Ascending aorta (tissue), 2 donors: ENCODE data around the gene TRAF2. TPM values are rescaled to one million over a fixed set of nuclear protein-coding genes. Genes with fewer than 3 reads are reported as not detected.

ENCODE experiments used
- DNase-seq, 2 donors: peaks; one replicate each; pipeline ENCODE4 v3.0.0-alpha.2; 2019; ENCODE audit warnings: low spot score in 2 of 2
- H3K27ac ChIP-seq, 2 donors: fragments of 200-600 bp; sonication (generic); one replicate each; pipeline ENCODE4 v1.5.1; 2016 to 2017; ENCODE audit warnings: mild to moderate bottlenecking in 1 of 2
- H3K27me3 ChIP-seq: fragments of 200-600 bp; sonication (generic); one replicate; pipeline ENCODE4 v1.5.1; 2017
- H3K36me3 ChIP-seq, 2 donors: fragments of 200-600 bp; sonication (generic); one replicate each; pipeline ENCODE4 v1.5.1; 2016
- H3K4me1 ChIP-seq, 2 donors: fragments of 200-600 bp; sonication (generic); one replicate each; pipeline ENCODE4 v1.5.1; 2016 to 2017; ENCODE audit warnings: mild to moderate bottlenecking in 1 of 2
- H3K4me3 ChIP-seq, 2 donors: fragments of 200-600 bp; sonication (generic); one replicate each; pipeline ENCODE4 v1.5.1; 2016 to 2017; ENCODE audit warnings: mild to moderate bottlenecking in 1 of 2
- H3K9me3 ChIP-seq, 2 donors: fragments of 200-600 bp; sonication (generic); one replicate each; pipeline ENCODE4 v1.5.1; 2016
- CTCF ChIP-seq, 3 experiments: fragments of 200-600 bp in 2 of 3; fragments of 450-650 bp in 1 of 3; sonication (generic) in 2 of 3; IDR thresholded peaks; one replicate each; pipeline ENCODE4 v1.5.1; 2016 to 2019; ENCODE audit warnings: antibody characterized with exemption in 3 of 3, mild to moderate bottlenecking in 1 of 3, moderate library complexity in 1 of 3
- intact Hi-C: fragments of 100-400 bp; cut with DNase I; formaldehyde crosslinking; loops from one replicate; pipeline ENCODE4 v1.15.1; 2023
- total RNA-seq: library from RNA; depleted of rRNA; stranded (reverse); fragments of >200 nt; gene quantifications from one replicate; pipeline ENCODE4 v1.1.0, GENCODE V29; 2016

The TRAF2 gene
- total RNA-seq, 1 donor from 2014 or later: 4.4 TPM

- peaks cover 11 to 40% of the 10 kb centered on the region in 2 donors for H3K4me1 ChIP-seq
- TF ChIP-seq CTCF (IDR thresholded peaks at IDR 0.05): no peak
- H3K9me3 ChIP-seq: no peaks in the 10 kb centered on the region
- no peaks in the 10 kb centered on the region for H3K36me3 ChIP-seq
- H3K27me3 ChIP-seq: peaks cover 34% of the 10 kb centered on the region
- DNase-seq: no peak
- H3K4me3 ChIP-seq: peak overlapping the region; percentile 85 to 98
- H3K27ac ChIP-seq: peak overlapping the region in 1 of 2 donors; percentile 93
- intact Hi-C loops: loop anchor here (5.0 kb wide), 1 partner anchor 40 kb away; the partner anchor contains the start of gene RABL6
Measured at GRCh38 chr9:136847088-136847825, 39.1 kb upstream of the TRAF2 start.

- no peak for TF ChIP-seq CTCF (IDR thresholded peaks at IDR 0.05)
- peaks cover 11 to 35% of the 10 kb centered on the region in 2 donors for H3K4me1 ChIP-seq
- peak; percentile 57 to 94 for DNase-seq
- no peaks in the 10 kb centered on the region for H3K36me3 ChIP-seq
- intact Hi-C loops: loop anchor here (2.0 to 5.0 kb wide), 3 partner anchors 41 to 181 kb away; partner anchors contain the start of genes ABCA2, C8G, FBXW5 and RABL6
- peak overlapping the region; percentile 85 to 98 for H3K4me3 ChIP-seq
- peak overlapping the region; percentile 93 to 95 for H3K27ac ChIP-seq
- H3K27me3 ChIP-seq: peaks cover 34% of the 10 kb centered on the region
- H3K9me3 ChIP-seq: no peaks in the 10 kb centered on the region
Measured at GRCh38 chr9:136847826-136848392, 38.4 kb upstream of the TRAF2 start.

DNA sequence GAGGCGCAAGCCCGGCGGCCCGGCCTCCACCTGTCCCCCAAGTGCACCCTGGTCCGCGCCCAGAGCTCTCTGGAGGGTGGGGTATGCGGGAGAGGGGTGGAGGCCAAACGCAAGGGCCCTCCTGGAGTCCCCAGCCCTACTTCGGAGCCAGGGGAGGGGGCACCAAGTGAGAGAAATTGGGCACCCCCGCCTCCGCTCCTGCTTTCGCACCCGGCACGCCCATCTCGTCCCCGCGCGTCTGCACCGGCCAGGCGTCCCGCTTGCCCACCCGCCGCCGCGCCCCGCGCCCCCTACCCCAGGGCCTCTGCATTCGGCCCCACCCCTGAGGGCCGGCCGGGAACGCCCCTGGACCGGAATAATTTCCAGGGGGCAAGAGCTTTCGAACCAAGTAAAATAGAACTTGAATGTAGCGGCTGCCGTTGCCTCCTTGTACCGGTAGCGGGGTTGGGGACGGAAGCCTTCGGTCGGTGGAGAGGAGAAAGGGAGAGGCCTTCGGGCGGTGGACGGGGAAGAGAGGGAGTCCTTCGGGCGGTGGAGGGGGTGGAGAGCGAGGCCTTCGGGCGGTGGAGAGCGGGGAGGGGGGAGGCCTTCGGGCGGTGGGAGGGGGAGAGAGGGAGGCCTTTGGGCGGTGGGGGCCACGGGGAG, 37.8 kb upstream of the TRAF2 start:
- TF ChIP-seq CTCF (IDR thresholded peaks at IDR 0.05): no peak
- intact Hi-C loops: loop anchor here (1.0 to 5.0 kb wide), 7 partner anchors 18 to 180 kb away; partner anchors contain the start of genes ABCA2, C8G, EDF1 and FBXW5
- no peaks in the 10 kb centered on the region for H3K9me3 ChIP-seq
- peaks cover 8 to 29% of the 10 kb centered on the region in 2 donors for H3K4me1 ChIP-seq
- DNase-seq: no peak
- no peaks in the 10 kb centered on the region for H3K36me3 ChIP-seq
- peaks cover 28% of the 10 kb centered on the region for H3K27me3 ChIP-seq
- H3K4me3 ChIP-seq: peak overlapping the region; percentile 85 to 98
- peak overlapping the region; percentile 93 to 95 for H3K27ac ChIP-seq

DNA sequence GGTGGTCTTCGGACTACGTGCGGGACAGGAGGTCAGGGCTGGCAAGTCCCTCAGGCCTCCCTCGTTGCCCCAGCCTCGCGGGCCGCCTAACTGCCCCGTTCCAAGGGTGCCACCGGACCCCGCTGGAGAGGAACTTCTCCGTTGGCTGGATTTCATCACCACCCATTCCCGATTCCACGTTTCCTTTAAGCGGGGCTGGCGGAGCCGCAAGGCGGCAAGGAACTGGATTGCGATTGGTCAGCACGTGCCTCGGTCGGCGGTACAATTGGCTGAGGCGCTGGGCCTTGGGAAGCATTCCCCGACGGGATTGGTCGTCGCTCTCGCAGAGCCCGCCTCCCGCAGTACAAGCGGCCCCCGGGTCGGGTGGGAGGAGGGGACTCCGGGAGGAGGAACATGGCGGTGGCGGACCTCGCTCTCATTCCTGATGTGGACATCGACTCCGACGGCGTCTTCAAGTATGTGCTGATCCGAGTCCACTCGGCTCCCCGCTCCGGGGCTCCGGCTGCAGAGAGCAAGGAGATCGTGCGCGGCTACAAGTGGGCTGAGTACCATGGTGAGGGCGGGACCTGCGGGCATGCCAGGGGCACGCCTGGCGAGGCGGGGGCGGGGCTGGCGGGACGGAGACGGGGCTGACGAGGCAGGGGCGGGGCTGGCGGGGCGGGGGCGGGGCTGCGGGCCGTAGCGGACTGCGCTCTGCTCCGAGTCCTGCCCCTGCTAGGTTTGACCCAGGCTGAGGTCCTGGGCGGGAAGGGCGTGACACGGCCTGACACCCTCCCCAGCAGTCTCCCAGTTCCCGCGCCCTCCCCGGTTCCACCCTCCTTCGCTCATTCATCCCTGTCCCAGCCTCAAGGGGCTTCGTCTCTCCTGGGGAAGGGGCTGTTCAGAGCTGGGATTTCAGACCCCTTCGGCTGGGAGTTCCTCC, 37.0 kb upstream of the TRAF2 start, which contains the start of gene PHPT1:
PHPT1 (plus strand) TSS at position 372 of the 922 bp plus-strand sequence; CDS start at position 394, 22 bp downstream.
- no peaks in the 10 kb centered on the region for H3K36me3 ChIP-seq
- H3K9me3 ChIP-seq: no peaks in the 10 kb centered on the region
- peak within 1 kb of the TSS; percentile 93 to 95 for H3K27ac ChIP-seq
- H3K27me3 ChIP-seq: peaks cover 23% of the 10 kb centered on the region
- peaks cover 8 to 21% of the 10 kb centered on the region in 2 donors for H3K4me1 ChIP-seq
- H3K4me3 ChIP-seq: peak within 1 kb of the TSS; percentile 85 to 98
- intact Hi-C loops: loop anchor here (1.0 to 5.0 kb wide), 7 partner anchors 17 to 180 kb away; partner anchors contain the start of genes ABCA2, C8G, EDF1 and FBXW5
- TF ChIP-seq CTCF (IDR thresholded peaks at IDR 0.05): no peak
- peak; percentile 94 to 99 for DNase-seq
